Measurements from ENCODE around the gene CCDC192. TPM values are rescaled to one million over a fixed set of nuclear protein-coding genes. Genes with fewer than 3 reads are reported as not detected.

Gene CCDC192
- total RNA-seq, 1 donor from 2014 or later = not detected

DNA sequence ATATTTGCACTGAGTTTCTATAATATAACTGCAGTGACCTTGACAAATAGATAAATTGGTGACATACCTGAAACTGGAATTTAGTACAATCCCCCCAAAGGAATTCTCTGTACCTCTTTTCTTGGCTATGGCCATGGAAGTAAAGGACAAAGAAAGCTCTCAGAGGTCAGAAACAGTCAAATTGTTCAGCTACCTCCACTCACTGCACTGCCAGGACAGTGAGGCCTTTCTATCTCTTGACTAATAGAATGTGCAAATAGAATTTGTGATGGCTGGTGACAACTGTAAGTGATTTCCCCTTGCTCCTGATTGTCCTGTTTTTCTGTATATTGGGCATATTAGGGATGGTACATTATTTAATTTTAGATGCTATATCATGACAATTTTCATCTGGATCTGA lies 67.1 kb downstream of the CCDC192 start:
- Histone ChIP-seq H3K4me2 (no peak overlapping the region), H3K4me1 (peaks cover 6% of the 10 kb centered on the region), H3K9ac (no peak overlapping the region), H3K79me2 (ENCODE audit: low read depth) (no peaks in the 10 kb centered on the region), H2AFZ (replicated peaks) (no peak overlapping the region), H3K27ac (no peak overlapping the region), H3K36me3 (no peaks in the 10 kb centered on the region), H4K20me1 (ENCODE audit: low read depth) (no peaks in the 10 kb centered on the region), H3F3A (ENCODE audit: low read depth) (no peaks in the 10 kb centered on the region), H3K4me3 (no peak overlapping the region), H3K9me3 (ENCODE audit: low read depth) (no peaks in the 10 kb centered on the region), H3K27me3 (no peaks in the 10 kb centered on the region)
- no peak overlapping the region for H3K4me3 Mint-ChIP-seq
- H3K36me3 Mint-ChIP-seq = no peaks in the 10 kb centered on the region
- H3K9me3 Mint-ChIP-seq = no peaks in the 10 kb centered on the region
- no peak for DNase-seq (ENCODE audit: low spot score)
- peaks cover 5% of the 10 kb centered on the region for H3K27me3 Mint-ChIP-seq (ENCODE audit: insufficient read depth, low read depth)
- TF ChIP-seq EZH2phosphoT487 (IDR thresholded peaks at IDR 0.05) = no peak
- no peak for TF ChIP-seq EZH2 (IDR thresholded peaks at IDR 0.05)
- TF ChIP-seq, protein P1, sequence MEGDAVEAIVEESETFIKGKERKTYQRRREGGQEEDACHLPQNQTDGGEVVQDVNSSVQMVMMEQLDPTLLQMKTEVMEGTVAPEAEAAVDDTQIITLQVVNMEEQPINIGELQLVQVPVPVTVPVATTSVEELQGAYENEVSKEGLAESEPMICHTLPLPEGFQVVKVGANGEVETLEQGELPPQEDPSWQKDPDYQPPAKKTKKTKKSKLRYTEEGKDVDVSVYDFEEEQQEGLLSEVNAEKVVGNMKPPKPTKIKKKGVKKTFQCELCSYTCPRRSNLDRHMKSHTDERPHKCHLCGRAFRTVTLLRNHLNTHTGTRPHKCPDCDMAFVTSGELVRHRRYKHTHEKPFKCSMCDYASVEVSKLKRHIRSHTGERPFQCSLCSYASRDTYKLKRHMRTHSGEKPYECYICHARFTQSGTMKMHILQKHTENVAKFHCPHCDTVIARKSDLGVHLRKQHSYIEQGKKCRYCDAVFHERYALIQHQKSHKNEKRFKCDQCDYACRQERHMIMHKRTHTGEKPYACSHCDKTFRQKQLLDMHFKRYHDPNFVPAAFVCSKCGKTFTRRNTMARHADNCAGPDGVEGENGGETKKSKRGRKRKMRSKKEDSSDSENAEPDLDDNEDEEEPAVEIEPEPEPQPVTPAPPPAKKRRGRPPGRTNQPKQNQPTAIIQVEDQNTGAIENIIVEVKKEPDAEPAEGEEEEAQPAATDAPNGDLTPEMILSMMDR (IDR thresholded peaks at IDR 0.05) = no peak
- no peak overlapping the region for H3K27ac Mint-ChIP-seq
- peaks cover 17% of the 10 kb centered on the region for H3K4me1 Mint-ChIP-seq

GRCh38 chr5:127772531-127772930 lies 69.3 kb downstream of the CCDC192 start:
- no peaks in the 10 kb centered on the region for H3F3A ChIP-seq (ENCODE audit: low read depth)
- no peaks in the 10 kb centered on the region for H3K4me1 ChIP-seq
- Mint-ChIP-seq H3K27me3 (ENCODE audit: insufficient read depth, low read depth) (peaks cover 5% of the 10 kb centered on the region), H3K9me3 (peaks cover 15% of the 10 kb centered on the region), H3K4me3 (no peak overlapping the region), H3K36me3 (no peaks in the 10 kb centered on the region), H3K4me1 (peaks cover 10% of the 10 kb centered on the region), H3K27ac (no peak overlapping the region)
- H3K4me2 ChIP-seq = no peak overlapping the region
- H3K4me3 ChIP-seq = no peak overlapping the region
- no peak overlapping the region for H2AFZ ChIP-seq (replicated peaks)
- no peak overlapping the region for H3K27ac ChIP-seq
- H3K9ac ChIP-seq = no peak overlapping the region
- no peaks in the 10 kb centered on the region for H3K27me3 ChIP-seq
- DNase-seq (ENCODE audit: low spot score) = no peak
- H4K20me1 ChIP-seq (ENCODE audit: low read depth) = no peaks in the 10 kb centered on the region
- H3K36me3 ChIP-seq = no peaks in the 10 kb centered on the region
- TF ChIP-seq EZH2 (IDR thresholded peaks at IDR 0.05) = no peak
- TF ChIP-seq EZH2phosphoT487 (IDR thresholded peaks at IDR 0.05) = no peak
- TF ChIP-seq, protein P1 (IDR thresholded peaks at IDR 0.05) = no peak
- no peaks in the 10 kb centered on the region for H3K79me2 ChIP-seq (ENCODE audit: low read depth)
- no peaks in the 10 kb centered on the region for H3K9me3 ChIP-seq (ENCODE audit: low read depth)

DNA sequence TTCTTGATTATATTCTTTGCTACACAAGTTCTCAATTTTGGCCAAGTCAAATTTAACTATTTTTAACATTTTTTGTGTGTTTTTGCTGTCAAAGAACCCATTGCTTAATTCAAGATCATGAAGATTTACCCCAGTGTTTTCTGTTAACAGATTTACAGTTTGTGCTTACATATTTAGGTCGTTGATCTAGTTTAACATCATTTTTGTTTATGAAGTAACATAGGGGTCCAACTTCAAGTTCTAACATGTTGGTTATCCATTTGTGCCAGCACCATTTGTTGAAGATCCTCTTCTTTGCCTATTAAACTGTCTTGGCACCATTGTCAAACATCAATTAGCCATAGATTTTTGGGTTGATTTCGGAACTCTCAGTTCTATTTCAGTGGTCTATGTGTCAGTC lies 71.0 kb downstream of the CCDC192 start:
- Histone ChIP-seq H3K27me3 (no peaks in the 10 kb centered on the region), H4K20me1 (ENCODE audit: low read depth) (no peaks in the 10 kb centered on the region), H3K9ac (no peak overlapping the region), H3K4me1 (no peaks in the 10 kb centered on the region), H3K79me2 (ENCODE audit: low read depth) (no peaks in the 10 kb centered on the region), H3K9me3 (ENCODE audit: low read depth) (no peaks in the 10 kb centered on the region), H3K4me3 (no peak overlapping the region), H3K4me2 (no peak overlapping the region), H3K27ac (no peak overlapping the region), H2AFZ (replicated peaks) (no peak overlapping the region), H3F3A (ENCODE audit: low read depth) (no peaks in the 10 kb centered on the region), H3K36me3 (no peaks in the 10 kb centered on the region)
- no peak overlapping the region for H3K27ac Mint-ChIP-seq
- no peak for TF ChIP-seq EZH2 (IDR thresholded peaks at IDR 0.05)
- TF ChIP-seq EZH2phosphoT487 (IDR thresholded peaks at IDR 0.05) = no peak
- TF ChIP-seq, protein P1 (IDR thresholded peaks at IDR 0.05) = no peak
- DNase-seq (ENCODE audit: low spot score) = no peak
- peaks cover under 1% of the 10 kb centered on the region for H3K4me1 Mint-ChIP-seq
- peaks cover 23% of the 10 kb centered on the region for H3K9me3 Mint-ChIP-seq
- H3K36me3 Mint-ChIP-seq = no peaks in the 10 kb centered on the region
- H3K4me3 Mint-ChIP-seq = no peak overlapping the region
- H3K27me3 Mint-ChIP-seq (ENCODE audit: insufficient read depth, low read depth) = peaks cover 5% of the 10 kb centered on the region
